Panc1 (cell line): ENCODE data around the gene GCK. TPM values are rescaled to one million over a fixed set of nuclear protein-coding genes. Genes with fewer than 3 reads are reported as not detected.

ENCODE experiments used
- ATAC-seq: fragments of 200-7000 bp; cut with Tn5 transposase; 2 replicates; pipeline ENCODE4 v1.9.1; 2020; ENCODE audit warnings: mild to moderate bottlenecking, moderate library complexity
- BruUV-seq: library from RNA; stranded (reverse); fragments of 400-500 nt; replicated peaks from 2 replicates; lab custom pipeline; 2021; lab: Mats Ljungman, UMichigan
- CTCF ChIA-PET: fragments of 300-600 bp; sonication (Branson Sonifier 250); formaldehyde crosslinking; loops from one replicate; lab custom pipeline; 2022; ENCODE audit warnings: antibody characterized with exemption; lab: Charles Lee
- POLR2A ChIA-PET: fragments of 300-600 bp; sonication (Branson Sonifier 250); formaldehyde crosslinking; loops from one replicate; lab custom pipeline; 2022; ENCODE audit warnings: antibody characterized with exemption; lab: Charles Lee
- DNase-seq: peaks from one replicate; pipeline ENCODE4 v3.0.0-alpha.2; 2010; ENCODE audit warnings: low read depth, low spot score
- H3K27ac ChIP-seq: 2 replicates; pipeline ENCODE4 v1.5.1; 2011; ENCODE audit warnings: mild to moderate bottlenecking, low read length, inconsistent platforms
- H3K27me3 ChIP-seq: fragments of 200-500 bp; sonication (Bioruptor generic); 2 replicates; pipeline ENCODE4 v1.6.0; 2014; ENCODE audit warnings: low read length, inconsistent platforms; ENCODE audit not compliant: control insufficient read depth, insufficient read depth
- H3K36me3 ChIP-seq: fragments of 200-500 bp; sonication (Bioruptor generic); 2 replicates; pipeline ENCODE4 v1.5.1; 2014; ENCODE audit warnings: inconsistent platforms, mild to moderate bottlenecking, low read length, moderate library complexity; ENCODE audit not compliant: control insufficient read depth, insufficient read depth
- H3K4me1 ChIP-seq: 2 replicates; pipeline ENCODE4 v1.5.1; 2011; ENCODE audit warnings: inconsistent platforms, mild to moderate bottlenecking, low read length, moderate library complexity; ENCODE audit not compliant: control insufficient read depth, insufficient read depth
- H3K4me3 ChIP-seq, 2 experiments: 2 replicates each; pipeline ENCODE4 v1.5.1; 2011 to 2012; ENCODE audit warnings: low read depth in 2 of 2, low read length in 2 of 2, mild to moderate bottlenecking in 2 of 2, inconsistent platforms in 1 of 2, moderate library complexity in 1 of 2
- H3K9me3 ChIP-seq: fragments of 200-500 bp; sonication (Bioruptor generic); 2 replicates; pipeline ENCODE4 v1.5.1; 2014; ENCODE audit warnings: low read depth, mild to moderate bottlenecking, inconsistent platforms, low read length, moderate library complexity; ENCODE audit not compliant: control insufficient read depth, insufficient read depth
- CTCF ChIP-seq: fragments of 450-650 bp; IDR thresholded peaks from 2 replicates; pipeline ENCODE4 v1.5.1; 2017; ENCODE audit warnings: mild to moderate bottlenecking
- POLR2AphosphoS5 ChIP-seq: IDR thresholded peaks from 2 replicates; pipeline ENCODE4 v1.6.1; 2012; ENCODE audit warnings: mild to moderate bottlenecking, low read depth, low read length, moderate library complexity
- SIN3A ChIP-seq: IDR thresholded peaks from 2 replicates; pipeline ENCODE4 v1.6.1; 2012; ENCODE audit warnings: low read depth, mild to moderate bottlenecking, low read length, moderate library complexity, borderline replicate concordance; ENCODE audit not compliant: insufficient read depth
- TCF7L2 ChIP-seq: IDR thresholded peaks from 2 replicates; pipeline ENCODE4 v1.6.1; 2011; ENCODE audit warnings: mild to moderate bottlenecking, low read depth, low read length, inconsistent platforms
- in situ Hi-C: cut with HindIII; loops from 2 replicates; pipeline ENCODE4 v1.10.0; 2016; ENCODE audit warnings: low sequenced_read_pairs, low pct_unique_long_range_greater_than_20kb
- intact Hi-C: fragments of 100-400 bp; cut with micrococcal nuclease; formaldehyde crosslinking; loops from one replicate; pipeline ENCODE4 v1.10.0; 2022; ENCODE audit not compliant: unreplicated experiment
- total RNA-seq: library from RNA; stranded (reverse); gene quantifications from one replicate; pipeline ENCODE4 v1.2.1, GENCODE V29; 2021; ENCODE audit not compliant: unreplicated experiment
- TF ChIP-seq, protein P1 (sequence below), 2 experiments: IDR thresholded peaks; 2 replicates each; pipeline ENCODE4 v1.6.1; 2011 to 2012; ENCODE audit warnings: low read depth in 2 of 2, control low read depth in 1 of 2, low read length in 1 of 2, mild to moderate bottlenecking in 1 of 2, moderate library complexity in 1 of 2; ENCODE audit not compliant: insufficient read depth in 1 of 2

GCK gene
- total RNA-seq, 1 experiment from 2014 or later: 0.36 TPM

DNA sequence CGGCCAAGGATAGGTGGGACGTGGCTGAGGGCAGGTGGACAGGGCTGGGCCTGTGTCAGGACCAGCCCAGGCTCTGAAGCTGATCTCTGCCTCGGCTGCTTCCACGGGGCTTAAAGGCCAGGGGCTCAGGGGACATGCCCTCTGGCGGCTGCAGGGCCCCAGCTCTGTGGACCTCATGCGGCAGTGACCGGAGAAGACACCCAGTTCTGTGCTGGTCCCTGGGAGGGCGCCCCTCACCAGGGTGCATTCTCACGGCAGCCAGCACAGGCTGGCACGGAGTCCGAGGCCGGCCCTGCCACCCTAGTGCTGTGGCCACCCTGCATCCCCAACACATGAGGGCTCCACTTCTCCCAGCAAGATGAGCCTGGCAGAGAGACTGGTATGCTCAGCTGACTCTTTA lies 41.8 kb upstream of the GCK start:
- CTCF ChIA-PET: interaction anchor here (0.7 kb wide), 1 partner anchor 22 kb away, joined by 3 read pairs; no protein-coding TSS in a partner anchor
- intact Hi-C loops (no loop called here), in situ Hi-C loops (no loop called here)
- Histone ChIP-seq H3K9me3 (no peaks in the 10 kb centered on the region), H3K4me1 (no peaks in the 10 kb centered on the region), H3K27ac (no peak overlapping the region), H3K36me3 (no peaks in the 10 kb centered on the region), H3K4me3 (no peak overlapping the region), H3K27me3 (no peaks in the 10 kb centered on the region)
- peak; percentile 7; the same call in 1 of the 2 replicates for ATAC-seq
- DNase-seq: no peak
- BruUV-seq: no TSS peak
- TF ChIP-seq, protein P1, sequence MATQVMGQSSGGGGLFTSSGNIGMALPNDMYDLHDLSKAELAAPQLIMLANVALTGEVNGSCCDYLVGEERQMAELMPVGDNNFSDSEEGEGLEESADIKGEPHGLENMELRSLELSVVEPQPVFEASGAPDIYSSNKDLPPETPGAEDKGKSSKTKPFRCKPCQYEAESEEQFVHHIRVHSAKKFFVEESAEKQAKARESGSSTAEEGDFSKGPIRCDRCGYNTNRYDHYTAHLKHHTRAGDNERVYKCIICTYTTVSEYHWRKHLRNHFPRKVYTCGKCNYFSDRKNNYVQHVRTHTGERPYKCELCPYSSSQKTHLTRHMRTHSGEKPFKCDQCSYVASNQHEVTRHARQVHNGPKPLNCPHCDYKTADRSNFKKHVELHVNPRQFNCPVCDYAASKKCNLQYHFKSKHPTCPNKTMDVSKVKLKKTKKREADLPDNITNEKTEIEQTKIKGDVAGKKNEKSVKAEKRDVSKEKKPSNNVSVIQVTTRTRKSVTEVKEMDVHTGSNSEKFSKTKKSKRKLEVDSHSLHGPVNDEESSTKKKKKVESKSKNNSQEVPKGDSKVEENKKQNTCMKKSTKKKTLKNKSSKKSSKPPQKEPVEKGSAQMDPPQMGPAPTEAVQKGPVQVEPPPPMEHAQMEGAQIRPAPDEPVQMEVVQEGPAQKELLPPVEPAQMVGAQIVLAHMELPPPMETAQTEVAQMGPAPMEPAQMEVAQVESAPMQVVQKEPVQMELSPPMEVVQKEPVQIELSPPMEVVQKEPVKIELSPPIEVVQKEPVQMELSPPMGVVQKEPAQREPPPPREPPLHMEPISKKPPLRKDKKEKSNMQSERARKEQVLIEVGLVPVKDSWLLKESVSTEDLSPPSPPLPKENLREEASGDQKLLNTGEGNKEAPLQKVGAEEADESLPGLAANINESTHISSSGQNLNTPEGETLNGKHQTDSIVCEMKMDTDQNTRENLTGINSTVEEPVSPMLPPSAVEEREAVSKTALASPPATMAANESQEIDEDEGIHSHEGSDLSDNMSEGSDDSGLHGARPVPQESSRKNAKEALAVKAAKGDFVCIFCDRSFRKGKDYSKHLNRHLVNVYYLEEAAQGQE (IDR thresholded peaks at IDR 0.05; ENCODE audit: insufficient read depth in 1 of 2, low read depth in 2 of 2, low read length in 1 of 2): no peak
- TF ChIP-seq POLR2AphosphoS5 (no peak), SIN3A (no peak), CTCF (no peak; the same call in 1 of the 2 replicates), TCF7L2 (no peak)
- POLR2A ChIA-PET: no interaction called here

GRCh38 chr7:44230286-44230685 lies 41.0 kb upstream of the GCK start:
- H3K4me3 ChIP-seq: no peak overlapping the region
- CTCF ChIA-PET: no interaction called here

More at GRCh38 chr7:44230286-44230685, 41.0 kb upstream of the GCK start:
- BruUV-seq: no TSS peak
- Histone ChIP-seq H3K27me3 (no peaks in the 10 kb centered on the region), H3K9me3 (no peaks in the 10 kb centered on the region), H3K4me1 (no peaks in the 10 kb centered on the region), H3K27ac (no peak overlapping the region), H3K36me3 (no peaks in the 10 kb centered on the region)
- DNase-seq (no peak), ATAC-seq (no peak)
- TF ChIP-seq TCF7L2 (no peak), CTCF (no peak), SIN3A (no peak), POLR2AphosphoS5 (no peak)
- TF ChIP-seq, protein P1 (IDR thresholded peaks at IDR 0.05; ENCODE audit: insufficient read depth in 1 of 2, low read depth in 2 of 2, low read length in 1 of 2): no peak
- intact Hi-C loops (no loop called here), in situ Hi-C loops (no loop called here)
- POLR2A ChIA-PET: no interaction called here
